ENCODE measurements around the gene VGF. TPM values are rescaled to one million over a fixed set of nuclear protein-coding genes. Genes with fewer than 3 reads are reported as not detected.

Gene VGF
- total RNA-seq, 2 donors from 2014 or later = 0.90 to 3.1 TPM

- Histone ChIP-seq H3K9ac (ENCODE audit: low read depth in 2 of 2, low read length in 2 of 2) (no peak overlapping the region), H3K27ac (no peak overlapping the region), H3K9me3 (no peaks in the 10 kb centered on the region), H3K36me3 (no peaks in the 10 kb centered on the region), H3K4me3 (no peak overlapping the region), H3K27me3 (no peaks in the 10 kb centered on the region), H3K4me1 (peaks cover 4% of the 10 kb centered on the region)
- intact Hi-C loops (cut with DNase I) = no loop called here
- TF ChIP-seq CTCF (IDR thresholded peaks at IDR 0.05) = no peak
- no peak for DNase-seq
These were observed 35.7 kb downstream of the VGF start for GRCh38 chr7:101129603-101130117.

- no peak for DNase-seq
- H3K9ac ChIP-seq (ENCODE audit: low read depth in 2 of 2, low read length in 2 of 2) = no peak overlapping the region
- no peaks in the 10 kb centered on the region for H3K27me3 ChIP-seq
- TF ChIP-seq CTCF (IDR thresholded peaks at IDR 0.05) = no peak
- H3K4me3 ChIP-seq = no peak overlapping the region
- H3K9me3 ChIP-seq = no peaks in the 10 kb centered on the region
- peaks cover 4% of the 10 kb centered on the region for H3K4me1 ChIP-seq
- intact Hi-C loops (cut with DNase I) = no loop called here
- H3K27ac ChIP-seq = no peak overlapping the region
- no peaks in the 10 kb centered on the region for H3K36me3 ChIP-seq
These were observed 37.1 kb downstream of the VGF start for GRCh38 chr7:101128040-101128834.

GRCh38 chr7:101127460-101128039, 37.8 kb downstream of the VGF start:
- H3K4me1 ChIP-seq = peaks cover 4% of the 10 kb centered on the region
- no peak for DNase-seq
- no peaks in the 10 kb centered on the region for H3K27me3 ChIP-seq
- H3K9me3 ChIP-seq = no peaks in the 10 kb centered on the region
- peak overlapping the region in 1 of 2 donors; percentile 24 for H3K9ac ChIP-seq (ENCODE audit: low read depth in 2 of 2, low read length in 2 of 2)
- H3K4me3 ChIP-seq = no peak overlapping the region
- intact Hi-C loops (cut with DNase I) = no loop called here
- H3K27ac ChIP-seq = no peak overlapping the region
- no peak for TF ChIP-seq CTCF (IDR thresholded peaks at IDR 0.05)
- no peaks in the 10 kb centered on the region for H3K36me3 ChIP-seq

DNA sequence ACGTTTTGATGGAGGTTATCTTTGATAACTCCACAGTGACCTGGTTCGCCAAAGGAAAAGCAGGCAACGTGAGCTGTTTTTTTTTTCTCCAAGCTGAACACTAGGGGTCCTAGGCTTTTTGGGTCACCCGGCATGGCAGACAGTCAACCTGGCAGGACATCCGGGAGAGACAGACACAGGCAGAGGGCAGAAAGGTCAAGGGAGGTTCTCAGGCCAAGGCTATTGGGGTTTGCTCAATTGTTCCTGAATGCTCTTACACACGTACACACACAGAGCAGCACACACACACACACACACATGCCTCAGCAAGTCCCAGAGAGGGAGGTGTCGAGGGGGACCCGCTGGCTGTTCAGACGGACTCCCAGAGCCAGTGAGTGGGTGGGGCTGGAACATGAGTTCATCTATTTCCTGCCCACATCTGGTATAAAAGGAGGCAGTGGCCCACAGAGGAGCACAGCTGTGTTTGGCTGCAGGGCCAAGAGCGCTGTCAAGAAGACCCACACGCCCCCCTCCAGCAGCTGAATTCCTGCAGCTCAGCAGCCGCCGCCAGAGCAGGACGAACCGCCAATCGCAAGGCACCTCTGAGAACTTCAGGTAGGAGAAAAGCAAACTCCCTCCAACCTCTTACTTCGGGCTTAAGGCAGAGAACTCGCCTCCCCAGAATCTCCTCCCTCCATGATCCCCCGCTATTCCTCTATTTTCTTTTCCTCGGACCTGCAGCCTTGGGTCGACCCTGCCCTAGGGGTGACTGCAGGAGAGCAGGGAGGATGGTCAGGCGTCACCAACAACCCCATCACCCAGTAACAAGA, 38.5 kb downstream of the VGF start, which contains the start of gene SERPINE1:
Gene SERPINE1, plus strand, starts transcription at position 454 of the 809 bp plus-strand sequence. CDS start 1,290 bp downstream, outside the sequence.
- Histone ChIP-seq H3K4me1 (peaks cover 4% of the 10 kb centered on the region), H3K27me3 (no peaks in the 10 kb centered on the region), H3K4me3 (no peak within 1 kb of the TSS), H3K9ac (ENCODE audit: low read depth in 2 of 2, low read length in 2 of 2) (peak within 1 kb of the TSS; percentile 9 to 39), H3K36me3 (no peaks in the 10 kb centered on the region), H3K9me3 (no peaks in the 10 kb centered on the region), H3K27ac (no peak within 1 kb of the TSS)
- intact Hi-C loops (cut with DNase I) = no loop called here
- DNase-seq = peak; percentile 68
- TF ChIP-seq CTCF (IDR thresholded peaks at IDR 0.05) = no peak

GRCh38 chr7:101125989-101126650, 39.2 kb downstream of the VGF start:
- Histone ChIP-seq H3K36me3 (no peaks in the 10 kb centered on the region), H3K27ac (no peak overlapping the region), H3K4me3 (no peak overlapping the region), H3K4me1 (peaks cover 4% of the 10 kb centered on the region), H3K27me3 (no peaks in the 10 kb centered on the region), H3K9ac (ENCODE audit: low read depth in 2 of 2, low read length in 2 of 2) (peak overlapping the region in 1 of 2 donors; percentile 39), H3K9me3 (no peaks in the 10 kb centered on the region)
- intact Hi-C loops (cut with DNase I) = no loop called here
- TF ChIP-seq CTCF (IDR thresholded peaks at IDR 0.05) = no peak
- peak; percentile 53 for DNase-seq
